ENCODE data around the gene AGBL4. TPM values are rescaled to one million over a fixed set of nuclear protein-coding genes. Genes with fewer than 3 reads are reported as not detected.
A peak's percentile ranks its signal among the peaks of the same experiment; 100 is the strongest.

AGBL4 gene
- total and polyA plus RNA-seq, 2 of the 4 experiments (the other 2 are of a cell fraction), result not detected

- Histone ChIP-seq H2AK5ac (ENCODE audit: low read depth, low read length) (no peak overlapping the region), H2AFZ (replicated peaks; ENCODE audit: low read length, poor library complexity) (no peak overlapping the region), H3K79me1 (ENCODE audit: low read depth in 1 of 2, low read length in 2 of 2) (no peaks in the 10 kb centered on the region), H2BK120ac (ENCODE audit: low read depth, low read length) (no peak overlapping the region), H3K4ac (ENCODE audit: low read depth, low read length) (no peak overlapping the region), H2BK5ac (ENCODE audit: low read depth, low read length, poor library complexity, severe bottlenecking) (no peak overlapping the region), H3K4me3 (ENCODE audit: insufficient read depth, low read depth, low read length) (no peak overlapping the region), H3K9ac (ENCODE audit: low read depth, low read length) (no peak overlapping the region), H3K4me1 (ENCODE audit: control insufficient read depth, insufficient read depth, low read length) (no peaks in the 10 kb centered on the region), H3K14ac (replicated peaks; ENCODE audit: low read depth, low read length) (no peak overlapping the region), H3K23ac (ENCODE audit: low read depth, low read length) (no peak overlapping the region), H3K18ac (ENCODE audit: low read depth, low read length) (no peak overlapping the region), H2AK9ac (replicated peaks; ENCODE audit: low read depth, low read length, poor library complexity) (no peak overlapping the region), H3K27me3 (ENCODE audit: control insufficient read depth, insufficient read depth, low read length) (no peaks in the 10 kb centered on the region), H3K27ac (ENCODE audit: insufficient read depth, low read length) (no peak overlapping the region), H4K91ac (ENCODE audit: insufficient read depth, low read depth, low read length) (no peak overlapping the region), H2BK15ac (ENCODE audit: low read depth, low read length) (no peak overlapping the region), H3K36me3 (ENCODE audit: control insufficient read depth, insufficient read depth, low read length) (no peaks in the 10 kb centered on the region), H4K5ac (ENCODE audit: low read depth, low read length) (no peak overlapping the region), H2BK20ac (ENCODE audit: low read depth, low read length) (no peak overlapping the region), H3K9me1 (ENCODE audit: insufficient read depth, low read length) (no peaks in the 10 kb centered on the region), H4K8ac (ENCODE audit: low read depth in 2 of 2, low read length in 2 of 2) (no peak overlapping the region), H3K4me2 (ENCODE audit: low read depth, low read length) (no peak overlapping the region), H3K56ac (ENCODE audit: extremely low read depth, insufficient read depth, low read length) (no peak overlapping the region), H4K20me1 (ENCODE audit: insufficient read depth, low read length) (no peaks in the 10 kb centered on the region), H3K9me3 (ENCODE audit: control insufficient read depth, insufficient read depth, low read length) (no peaks in the 10 kb centered on the region)
- in situ Hi-C loops (cut with MboI; ENCODE audit: low sequenced_read_pairs) (no loop called here), intact Hi-C loops (cut with micrococcal nuclease) (no loop called here), dilution Hi-C loops (cut with HindIII; ENCODE audit: low sequenced_read_pairs, unreplicated experiment) (no loop called here)
- TF ChIP-seq MAFK (IDR thresholded peaks at IDR 0.05; ENCODE audit: low read depth, low read length) (peak; percentile 66), CHD1 (IDR thresholded peaks at IDR 0.05; ENCODE audit: low read depth, low read length) (no peak)
- ChIA-PET CTCF (no interaction called here), POLR2A (ENCODE audit: unreplicated experiment) (no interaction called here)
- no peak for ATAC-seq (ENCODE audit: low read depth)
- no TSS peak for BruUV-seq (replicated peaks)
- no peak for DNase-seq
These were observed 704.3 kb downstream of the AGBL4 start for GRCh38 chr1:49319426-49319963.
